Measurements from ENCODE around the gene TGFBR3L. TPM values are rescaled to one million over a fixed set of nuclear protein-coding genes. Genes with fewer than 3 reads are reported as not detected.

Gene TGFBR3L
- total and polyA plus RNA-seq, 5 donors from 2014 or later = 1.1 TPM; not detected in 4

DNA sequence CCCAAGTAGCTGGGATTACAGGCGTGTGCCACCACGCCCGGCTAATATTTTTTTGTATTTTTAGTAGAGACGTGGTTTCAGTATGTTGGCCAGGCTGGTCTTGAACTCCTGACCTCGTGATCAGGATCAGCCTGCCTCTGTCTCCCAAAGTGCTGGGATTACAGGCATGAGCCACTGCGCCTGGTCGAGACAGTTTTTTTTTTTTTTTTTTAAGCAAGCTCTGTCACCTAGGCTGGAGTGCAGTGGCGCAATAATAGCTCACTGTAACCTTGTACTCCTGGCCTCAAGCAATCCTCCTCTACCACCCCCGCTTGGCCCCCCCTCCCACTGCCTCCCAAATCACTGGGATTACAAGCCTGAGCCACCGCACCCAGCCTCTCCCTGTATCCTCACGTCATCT, 17.3 kb upstream of the TGFBR3L start:
- DNase-seq (no peak), ATAC-seq (ENCODE audit: low read depth in 2 of 2) (no peak)
- Mint-ChIP-seq H3K4me1 (peaks cover 0 to 2% (median 0%) of the 10 kb centered on the region in 4 donors), H3K27me3 (peaks cover 5% of the 10 kb centered on the region), H3K9me3 (no peaks in the 10 kb centered on the region), H3K27ac (no peak overlapping the region), H3K36me3 (no peaks in the 10 kb centered on the region), H3K4me3 (no peak overlapping the region)
- Histone ChIP-seq H3K9me3 (ENCODE audit: control insufficient read depth in 2 of 2, low read length in 2 of 2) (no peaks in the 10 kb centered on the region), H3K27ac (ENCODE audit: insufficient read depth, low read length, poor library complexity, severe bottlenecking) (no peak overlapping the region), H3K4me3 (ENCODE audit: low read depth, low read length) (no peak overlapping the region), H3K4me1 (ENCODE audit: control insufficient read depth, insufficient read depth, low read length, poor library complexity, severe bottlenecking) (no peaks in the 10 kb centered on the region), H3K36me3 (ENCODE audit: control insufficient read depth, insufficient read depth, low read length) (no peaks in the 10 kb centered on the region), H3K27me3 (ENCODE audit: control insufficient read depth, insufficient read depth, low read length) (no peaks in the 10 kb centered on the region)

DNA sequence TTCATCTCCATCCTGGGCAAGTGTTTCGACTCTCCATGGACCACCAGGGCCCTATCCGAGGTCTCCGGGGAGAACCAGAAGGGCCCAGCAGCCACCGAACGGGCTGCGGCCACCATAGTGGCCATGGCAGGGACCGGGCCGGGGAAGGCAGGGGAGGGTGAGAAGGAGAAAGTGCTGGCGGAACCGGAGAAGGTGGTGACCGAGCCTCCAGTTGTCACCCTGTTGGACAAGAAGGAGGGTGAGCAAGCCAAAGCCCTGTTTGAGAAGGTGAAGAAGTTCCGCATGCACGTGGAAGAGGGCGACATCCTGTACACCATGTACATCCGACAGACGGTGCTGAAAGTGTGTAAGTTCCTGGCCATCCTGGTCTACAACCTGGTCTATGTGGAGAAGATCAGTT, 15.7 kb upstream of the TGFBR3L start:
- H3K4me1 Mint-ChIP-seq = peaks cover 0 to 14% (median 6%) of the 10 kb centered on the region in 4 donors
- H3K27ac Mint-ChIP-seq = peak overlapping the region in 1 of 3 donors; percentile 20
- ATAC-seq (ENCODE audit: low read depth in 2 of 2) = no peak

DNA sequence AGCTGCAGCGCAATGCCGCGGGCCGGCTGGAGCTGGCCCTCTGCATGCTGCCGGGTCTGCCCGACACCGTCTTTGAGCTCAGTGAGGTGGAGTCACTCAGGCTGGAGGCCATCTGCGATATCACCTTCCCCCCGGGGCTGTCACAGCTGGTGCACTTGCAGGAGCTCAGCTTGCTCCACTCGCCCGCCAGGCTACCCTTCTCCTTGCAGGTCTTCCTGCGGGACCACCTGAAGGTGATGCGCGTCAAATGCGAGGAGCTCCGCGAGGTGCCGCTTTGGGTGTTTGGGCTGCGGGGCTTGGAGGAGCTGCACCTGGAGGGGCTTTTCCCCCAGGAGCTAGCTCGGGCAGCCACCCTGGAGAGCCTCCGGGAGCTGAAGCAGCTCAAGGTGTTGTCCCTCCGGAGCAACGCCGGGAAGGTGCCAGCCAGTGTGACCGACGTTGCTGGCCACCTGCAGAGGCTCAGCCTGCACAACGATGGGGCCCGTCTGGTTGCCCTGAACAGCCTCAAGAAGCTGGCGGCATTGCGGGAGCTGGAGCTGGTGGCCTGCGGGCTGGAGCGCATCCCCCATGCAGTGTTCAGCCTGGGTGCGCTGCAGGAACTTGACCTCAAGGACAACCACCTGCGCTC, 14.8 kb upstream of the TGFBR3L start:
- H3K27me3 Mint-ChIP-seq = peaks cover 9% of the 10 kb centered on the region
- Histone ChIP-seq H3K27me3 (ENCODE audit: control insufficient read depth, insufficient read depth, low read length) (no peaks in the 10 kb centered on the region), H3K4me1 (ENCODE audit: control insufficient read depth, insufficient read depth, low read length, poor library complexity, severe bottlenecking) (peaks cover 16% of the 10 kb centered on the region), H3K4me3 (ENCODE audit: low read depth, low read length) (no peak overlapping the region), H3K9me3 (ENCODE audit: control insufficient read depth in 2 of 2, low read length in 2 of 2) (no peaks in the 10 kb centered on the region), H3K36me3 (ENCODE audit: control insufficient read depth, insufficient read depth, low read length) (no peaks in the 10 kb centered on the region), H3K27ac (ENCODE audit: insufficient read depth, low read length, poor library complexity, severe bottlenecking) (no peak overlapping the region)
- H3K36me3 Mint-ChIP-seq = peaks cover under 1% of the 10 kb centered on the region
- H3K4me1 Mint-ChIP-seq = peaks cover 3 to 20% (median 10%) of the 10 kb centered on the region in 4 donors
- H3K9me3 Mint-ChIP-seq = peaks cover 0 to 6% (median 0%) of the 10 kb centered on the region in 7 donors
- no peak for DNase-seq
- ATAC-seq (ENCODE audit: low read depth in 2 of 2) = no peak
- no peak overlapping the region for H3K27ac Mint-ChIP-seq
- H3K4me3 Mint-ChIP-seq = no peak overlapping the region

More for the DNA sequence above, 15.7 kb upstream of the TGFBR3L start:
- Histone ChIP-seq H3K27ac (ENCODE audit: insufficient read depth, low read length, poor library complexity, severe bottlenecking) (no peak overlapping the region), H3K4me3 (ENCODE audit: low read depth, low read length) (no peak overlapping the region), H3K9me3 (ENCODE audit: control insufficient read depth in 2 of 2, low read length in 2 of 2) (no peaks in the 10 kb centered on the region), H3K36me3 (ENCODE audit: control insufficient read depth, insufficient read depth, low read length) (no peaks in the 10 kb centered on the region), H3K4me1 (ENCODE audit: control insufficient read depth, insufficient read depth, low read length, poor library complexity, severe bottlenecking) (peaks cover 9% of the 10 kb centered on the region), H3K27me3 (ENCODE audit: control insufficient read depth, insufficient read depth, low read length) (no peaks in the 10 kb centered on the region)
- Mint-ChIP-seq H3K4me3 (no peak overlapping the region), H3K27me3 (peaks cover 14% of the 10 kb centered on the region), H3K9me3 (peaks cover 0 to 4% (median 0%) of the 10 kb centered on the region in 7 donors), H3K36me3 (no peaks in the 10 kb centered on the region)
- DNase-seq = no peak

DNA sequence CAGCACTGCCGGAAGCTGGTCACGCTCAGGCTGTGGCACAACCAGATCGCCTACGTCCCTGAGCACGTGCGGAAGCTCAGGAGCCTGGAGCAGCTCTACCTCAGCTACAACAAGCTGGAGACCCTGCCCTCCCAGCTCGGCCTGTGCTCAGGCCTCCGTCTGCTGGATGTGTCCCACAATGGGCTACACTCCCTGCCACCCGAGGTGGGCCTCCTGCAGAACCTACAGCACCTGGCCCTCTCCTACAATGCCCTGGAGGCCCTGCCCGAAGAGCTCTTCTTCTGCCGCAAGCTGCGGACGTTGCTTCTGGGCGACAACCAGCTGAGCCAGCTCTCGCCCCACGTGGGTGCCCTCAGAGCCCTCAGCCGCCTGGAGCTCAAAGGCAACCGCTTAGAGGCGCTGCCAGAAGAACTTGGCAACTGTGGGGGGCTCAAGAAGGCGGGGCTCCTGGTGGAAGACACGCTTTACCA, 14.2 kb upstream of the TGFBR3L start:
- Histone ChIP-seq H3K36me3 (ENCODE audit: control insufficient read depth, insufficient read depth, low read length) (no peaks in the 10 kb centered on the region), H3K27ac (ENCODE audit: insufficient read depth, low read length, poor library complexity, severe bottlenecking) (no peak overlapping the region), H3K9me3 (ENCODE audit: control insufficient read depth in 2 of 2, low read length in 2 of 2) (no peaks in the 10 kb centered on the region), H3K4me3 (ENCODE audit: low read depth, low read length) (no peak overlapping the region), H3K27me3 (ENCODE audit: control insufficient read depth, insufficient read depth, low read length) (no peaks in the 10 kb centered on the region), H3K4me1 (ENCODE audit: control insufficient read depth, insufficient read depth, low read length, poor library complexity, severe bottlenecking) (peaks cover 22% of the 10 kb centered on the region)
- Mint-ChIP-seq H3K4me3 (peak overlapping the region in 1 of 4 donors; percentile 76), H3K27ac (no peak overlapping the region), H3K4me1 (peaks cover 5 to 26% (median 13%) of the 10 kb centered on the region in 4 donors), H3K27me3 (peaks cover 9% of the 10 kb centered on the region), H3K36me3 (peaks cover 3% of the 10 kb centered on the region), H3K9me3 (peaks cover 0 to 9% (median 0%) of the 10 kb centered on the region in 7 donors)
- DNase-seq = no peak
- no peak for ATAC-seq (ENCODE audit: low read depth in 2 of 2)

DNA sequence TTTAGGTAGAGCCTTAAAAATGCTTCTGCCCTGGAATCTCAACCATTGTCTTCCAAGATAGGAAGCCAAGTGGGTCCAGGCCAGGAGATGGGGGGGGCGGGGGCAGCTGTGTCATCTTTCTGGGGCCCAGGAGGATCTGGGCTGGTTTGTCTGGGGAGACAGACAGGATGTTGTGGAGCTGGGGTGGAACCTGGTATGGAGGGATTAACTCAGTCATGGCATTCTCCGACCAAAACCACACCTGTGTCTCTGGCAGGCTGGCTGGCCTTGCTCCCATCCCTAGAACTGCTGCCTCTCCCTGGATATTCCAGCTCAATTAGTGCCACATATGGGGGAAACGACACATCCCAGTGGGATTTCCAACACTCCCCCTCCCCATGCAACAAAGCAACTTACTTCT, 13.7 kb upstream of the TGFBR3L start:
- peaks cover 9% of the 10 kb centered on the region for H3K27me3 Mint-ChIP-seq
- H3K27ac Mint-ChIP-seq = peak overlapping the region in 1 of 3 donors; percentile 32
- peaks cover 5 to 31% (median 16%) of the 10 kb centered on the region in 4 donors for H3K4me1 Mint-ChIP-seq
- Histone ChIP-seq H3K4me1 (ENCODE audit: control insufficient read depth, insufficient read depth, low read length, poor library complexity, severe bottlenecking) (peaks cover 27% of the 10 kb centered on the region), H3K36me3 (ENCODE audit: control insufficient read depth, insufficient read depth, low read length) (no peaks in the 10 kb centered on the region), H3K4me3 (ENCODE audit: low read depth, low read length) (no peak overlapping the region), H3K27ac (ENCODE audit: insufficient read depth, low read length, poor library complexity, severe bottlenecking) (no peak overlapping the region), H3K9me3 (ENCODE audit: control insufficient read depth in 2 of 2, low read length in 2 of 2) (no peaks in the 10 kb centered on the region), H3K27me3 (ENCODE audit: control insufficient read depth, insufficient read depth, low read length) (no peaks in the 10 kb centered on the region)
- H3K4me3 Mint-ChIP-seq = peak overlapping the region in 1 of 4 donors; percentile 76
- ATAC-seq (ENCODE audit: low read depth in 2 of 2) (no peak), DNase-seq (no peak)
- H3K36me3 Mint-ChIP-seq = peaks cover 6% of the 10 kb centered on the region
- peaks cover 0 to 9% (median 0%) of the 10 kb centered on the region in 7 donors for H3K9me3 Mint-ChIP-seq

DNA sequence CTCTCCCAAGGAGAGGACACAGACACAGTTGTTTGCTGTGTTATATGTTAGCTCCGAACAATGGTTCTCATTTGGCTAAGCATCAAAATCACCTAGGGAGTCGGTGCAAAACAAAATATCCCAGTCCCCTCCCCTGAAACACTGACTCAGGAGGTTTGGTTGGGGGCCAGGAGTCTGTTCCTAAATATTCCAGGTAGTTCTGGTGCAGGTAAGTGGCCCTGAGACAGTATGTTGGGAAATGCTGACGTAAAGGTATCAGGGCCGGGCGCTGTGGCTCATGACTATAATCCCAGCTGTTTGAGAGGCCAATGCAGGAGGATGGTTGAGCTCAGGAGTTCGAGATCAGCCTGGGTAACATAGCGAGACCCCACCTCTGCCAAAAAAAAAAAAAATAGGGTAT, 13.3 kb upstream of the TGFBR3L start:
- no peak overlapping the region for H3K4me3 Mint-ChIP-seq

DNA sequence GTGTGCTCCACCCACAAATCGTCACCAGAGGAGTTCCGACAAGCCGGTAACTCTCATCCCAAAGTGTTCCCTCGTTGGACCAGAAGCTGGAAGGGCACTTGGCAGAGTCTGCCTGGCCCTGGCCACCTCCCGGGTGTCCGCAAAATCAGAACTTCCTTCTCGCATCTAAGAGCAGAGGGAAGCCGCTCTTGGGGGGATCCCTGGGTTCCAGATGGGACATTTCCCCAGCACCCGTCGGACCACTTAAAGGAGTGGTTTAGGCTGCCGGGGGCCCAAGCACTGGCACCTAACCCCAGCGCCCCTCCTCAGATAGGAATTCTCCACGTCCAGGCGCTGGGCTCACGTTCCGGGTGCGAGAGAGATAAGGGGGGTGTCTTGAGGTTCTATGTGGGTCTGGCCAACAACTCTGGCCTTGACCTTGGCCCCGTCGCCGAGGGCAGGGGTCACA, 11.8 kb upstream of the TGFBR3L start:
- H3K36me3 Mint-ChIP-seq = peaks cover 6% of the 10 kb centered on the region
- peak overlapping the region; percentile 85 for H3K27ac ChIP-seq (ENCODE audit: insufficient read depth, low read length, poor library complexity, severe bottlenecking)
- ATAC-seq (ENCODE audit: low read depth in 2 of 2) = no peak

More for the DNA sequence above, 13.3 kb upstream of the TGFBR3L start:
- DNase-seq (no peak), ATAC-seq (ENCODE audit: low read depth in 2 of 2) (no peak)
- Histone ChIP-seq H3K9me3 (ENCODE audit: control insufficient read depth in 2 of 2, low read length in 2 of 2) (no peaks in the 10 kb centered on the region), H3K27ac (ENCODE audit: insufficient read depth, low read length, poor library complexity, severe bottlenecking) (no peak overlapping the region), H3K4me1 (ENCODE audit: control insufficient read depth, insufficient read depth, low read length, poor library complexity, severe bottlenecking) (peaks cover 31% of the 10 kb centered on the region), H3K36me3 (ENCODE audit: control insufficient read depth, insufficient read depth, low read length) (no peaks in the 10 kb centered on the region), H3K4me3 (ENCODE audit: low read depth, low read length) (no peak overlapping the region), H3K27me3 (ENCODE audit: control insufficient read depth, insufficient read depth, low read length) (no peaks in the 10 kb centered on the region)
- peaks cover 5 to 35% (median 16%) of the 10 kb centered on the region in 4 donors for H3K4me1 Mint-ChIP-seq
- peak overlapping the region in 1 of 3 donors; percentile 32 for H3K27ac Mint-ChIP-seq
- peaks cover 0 to 9% (median 0%) of the 10 kb centered on the region in 7 donors for H3K9me3 Mint-ChIP-seq
- H3K36me3 Mint-ChIP-seq = peaks cover 6% of the 10 kb centered on the region
- H3K27me3 Mint-ChIP-seq = peaks cover 9% of the 10 kb centered on the region

More for the DNA sequence above, 11.8 kb upstream of the TGFBR3L start:
- no peaks in the 10 kb centered on the region for H3K36me3 ChIP-seq (ENCODE audit: control insufficient read depth, insufficient read depth, low read length)
- H3K27me3 Mint-ChIP-seq = peaks cover 9% of the 10 kb centered on the region
- H3K4me1 Mint-ChIP-seq = peaks cover 5 to 44% (median 18%) of the 10 kb centered on the region in 4 donors
- H3K4me3 Mint-ChIP-seq = peak overlapping the region; percentile 90 to 99 (median 94)
- peaks cover 38% of the 10 kb centered on the region for H3K4me1 ChIP-seq (ENCODE audit: control insufficient read depth, insufficient read depth, low read length, poor library complexity, severe bottlenecking)
- H3K9me3 ChIP-seq (ENCODE audit: control insufficient read depth in 2 of 2, low read length in 2 of 2) = no peaks in the 10 kb centered on the region
- H3K27ac Mint-ChIP-seq = peak overlapping the region; percentile 74 to 94 (median 88)
- H3K4me3 ChIP-seq (ENCODE audit: low read depth, low read length) = peak overlapping the region; percentile 77
- no peaks in the 10 kb centered on the region for H3K27me3 ChIP-seq (ENCODE audit: control insufficient read depth, insufficient read depth, low read length)
- peaks cover 0 to 9% (median 0%) of the 10 kb centered on the region in 7 donors for H3K9me3 Mint-ChIP-seq
- no peak for DNase-seq

Data from CD4-positive, CD25-positive, alpha-beta regulatory T cell (primary cell).